A549 (cell line): ENCODE measurements around the gene PSMD7. TPM values are rescaled to one million over a fixed set of nuclear protein-coding genes. Genes with fewer than 3 reads are reported as not detected.

Source experiments
- ATAC-seq, 2 experiments: fragments of 200-7000 bp in 1 of 2; fragments of >200 bp in 1 of 2; cut with Nextera tagmentation in 1 of 2; cut with Tn5 transposase in 1 of 2; 3 replicates each; pipeline versions ENCODE4 v1.8.0 to v1.9.1; 2018 to 2020; ENCODE audit warnings: mild to moderate bottlenecking in 1 of 2, moderate library complexity in 1 of 2
- CTCF ChIA-PET: fragments of 300-600 bp; sonication (Branson Sonifier 250); formaldehyde crosslinking; extraction: SDS; loops from one replicate; lab custom pipeline; 2021; ENCODE audit warnings: antibody characterized with exemption, inconsistent platforms; lab: Yijun Ruan, JAX
- POLR2A ChIA-PET: fragments of 350-600 bp; formaldehyde crosslinking; extraction: SDS; loops from one replicate; lab custom pipeline; 2021; ENCODE audit warnings: antibody characterized with exemption, inconsistent platforms; lab: Yijun Ruan, JAX
- DNase-seq, 2 experiments: peaks; one replicate each; pipeline versions ENCODE4 v3.0.0 to v3.0.0-alpha.2; 2011 to 2016; ENCODE audit warnings: low read depth in 1 of 2, low spot score in 1 of 2
- FAIRE-seq: peaks from 2 replicates; lab custom pipeline; 2011; peaks lifted over from hg19 to GRCh38; lab: Jason Lieb, UNC
- H3K27ac ChIP-seq, 2 experiments: fragments of >200 bp; sonication (Bioruptor Twin); formaldehyde crosslinking; 3 replicates each; pipeline ENCODE4 v1.5.1; 2016 to 2017
- H3K4me1 ChIP-seq: fragments of >200 bp; sonication (Bioruptor Twin); formaldehyde crosslinking; 3 replicates; pipeline ENCODE4 v1.6.1; 2016
- H3K4me2 ChIP-seq: fragments of >200 bp; sonication (Bioruptor Twin); formaldehyde crosslinking; 3 replicates; pipeline ENCODE4 v1.6.1; 2016
- H3K4me3 ChIP-seq: fragments of >200 bp; sonication (Bioruptor Twin); formaldehyde crosslinking; 3 replicates; pipeline ENCODE4 v1.5.1; 2016
- H3K9me3 ChIP-seq: fragments of >200 bp; sonication (Bioruptor Twin); formaldehyde crosslinking; 3 replicates; pipeline ENCODE4 v1.6.1; 2016
- BHLHE40 ChIP-seq: IDR thresholded peaks from 2 replicates; pipeline ENCODE4 v1.6.1; 2012; ENCODE audit warnings: low read depth, low read length, inconsistent platforms
- CHD2 ChIP-seq: fragments of 150-350 bp; IDR thresholded peaks from 2 replicates; pipeline ENCODE4 v1.6.1; 2014; ENCODE audit warnings: low read length; ENCODE audit not compliant: partially characterized antibody
- E2F6 ChIP-seq: IDR thresholded peaks from 2 replicates; pipeline ENCODE4 v1.6.1; 2012; ENCODE audit warnings: low read depth, borderline replicate concordance
- EHF ChIP-seq: fragments of 250-450 bp; sonication (Bioruptor Pico); IDR thresholded peaks from 2 replicates; pipeline ENCODE4 v1.5.0; 2020; ENCODE audit warnings: mild to moderate bottlenecking
- EP300 ChIP-seq, 2 experiments: fragments of >200 bp; sonication (Bioruptor Twin); formaldehyde crosslinking; IDR thresholded peaks; 2 replicates in 1 of 2; 3 replicates in 1 of 2; pipeline ENCODE4 v1.6.1; 2016 to 2017
- FOXS1 ChIP-seq: fragments of 250-450 bp; sonication (Bioruptor Pico); IDR thresholded peaks from 2 replicates; pipeline ENCODE4 v1.5.0; 2020; ENCODE audit warnings: mild to moderate bottlenecking, moderate library complexity
- GATA3 ChIP-seq: IDR thresholded peaks from 2 replicates; pipeline ENCODE4 v1.6.1; 2012; ENCODE audit warnings: borderline replicate concordance
- HES2 ChIP-seq: fragments of >200 bp; sonication (Bioruptor Twin); formaldehyde crosslinking; IDR thresholded peaks from 2 replicates; pipeline ENCODE4 v1.6.1; 2016
- HOXB13 ChIP-seq: fragments of 250-450 bp; sonication (Bioruptor Pico); IDR thresholded peaks from 2 replicates; pipeline ENCODE4 v1.5.0; 2020; ENCODE audit warnings: low read depth, mild to moderate bottlenecking, moderate library complexity
- JUNB ChIP-seq: fragments of >200 bp; sonication (Bioruptor Twin); formaldehyde crosslinking; IDR thresholded peaks from 2 replicates; pipeline ENCODE4 v1.6.1; 2016
- KDM5A ChIP-seq: fragments of 200-600 bp; sonication (generic); IDR thresholded peaks from 2 replicates; pipeline ENCODE4 v1.6.1; 2016; ENCODE audit warnings: antibody characterized with exemption, mild to moderate bottlenecking
- MAZ ChIP-seq: fragments of 150-350 bp; IDR thresholded peaks from 2 replicates; pipeline ENCODE4 v1.6.1; 2014; ENCODE audit warnings: antibody characterized with exemption, low read depth, low read length, borderline replicate concordance
- MYC ChIP-seq: IDR thresholded peaks from 2 replicates; pipeline ENCODE4 v1.6.1; 2012; ENCODE audit warnings: mild to moderate bottlenecking, inconsistent platforms, low read length, improper control_type of control experiment, borderline replicate concordance
- PBX3 ChIP-seq: IDR thresholded peaks from 2 replicates; pipeline ENCODE4 v1.6.1; 2012
- POLR2A ChIP-seq: IDR thresholded peaks from 2 replicates; pipeline ENCODE4 v1.6.1; 2012; ENCODE audit warnings: mild to moderate bottlenecking, low read length
- POLR2AphosphoS2 ChIP-seq: conservative IDR thresholded peaks from 2 replicates; pipeline ENCODE4 v1.6.1; 2012; ENCODE audit warnings: low read length, improper control_type of control experiment, inconsistent platforms
- RARB ChIP-seq: fragments of 250-450 bp; sonication (Bioruptor Pico); IDR thresholded peaks from 2 replicates; pipeline ENCODE4 v1.8.0; 2021; ENCODE audit warnings: mild to moderate bottlenecking, moderate library complexity
- RCOR1 ChIP-seq: fragments of 150-350 bp; IDR thresholded peaks from 2 replicates; pipeline ENCODE4 v1.6.1; 2014; ENCODE audit warnings: antibody characterized with exemption, low read length, low read depth
- REST ChIP-seq: fragments of 200-600 bp; sonication (generic); IDR thresholded peaks from 2 replicates; pipeline ENCODE4 v1.6.1; 2016; ENCODE audit warnings: antibody characterized with exemption, mild to moderate bottlenecking, moderate library complexity
- RFX5 ChIP-seq: fragments of 450-650 bp; IDR thresholded peaks from 2 replicates; pipeline ENCODE4 v1.7.1; 2014; ENCODE audit warnings: antibody characterized with exemption, mild to moderate bottlenecking, moderate library complexity
- SREBF2 ChIP-seq: fragments of 450-650 bp; IDR thresholded peaks from 2 replicates; pipeline ENCODE4 v1.6.1; 2014; ENCODE audit warnings: mild to moderate bottlenecking, moderate library complexity
- TFCP2L1 ChIP-seq: fragments of 250-450 bp; sonication (Bioruptor Pico); IDR thresholded peaks from 2 replicates; pipeline ENCODE4 v1.5.0; 2021; ENCODE audit warnings: mild to moderate bottlenecking
- TP53 ChIP-seq: fragments of 250-450 bp; sonication (Bioruptor Pico); IDR thresholded peaks from 2 replicates; pipeline ENCODE4 v1.5.0; 2021; ENCODE audit warnings: mild to moderate bottlenecking, moderate library complexity
- ZFP36 ChIP-seq: fragments of 450-650 bp; IDR thresholded peaks from 2 replicates; pipeline ENCODE4 v1.6.1; 2014; ENCODE audit warnings: borderline replicate concordance; ENCODE audit not compliant: partially characterized antibody
- WGBS: methylation state at CpG from one replicate; pipeline ENCODE4 v1.1.6; 2017; ENCODE audit errors: missing lambda C conversion rate; 5-methylcytosine and 5-hydroxymethylcytosine counted together
- polyA plus RNA-seq, 4 experiments: library from polyadenylated mRNA; depleted of rRNA in 3 of 4; stranded (reverse); fragments of >200 nt; fragmentation: RNase III in 1 of 4; extraction: RNeasy Plus Mini Kit Qiagen cat#74134 plus additional on column Dnase treatment in 1 of 4; gene quantifications; 2 replicates in 3 of 4; 3 replicates in 1 of 4; pipeline ENCODE4 v1.2.3, GENCODE V29; 2011 to 2017

The PSMD7 gene
- polyA plus RNA-seq, 2 of the 4 experiments (the other 2 are of a cell fraction) = 211 to 219 TPM

- TF ChIP-seq REST = no peak
- no peak for TF ChIP-seq JUNB
- TF ChIP-seq FOXS1 (CRISPR knock-in tag) = no peak
- no peak for TF ChIP-seq POLR2A
- no peak for TF ChIP-seq KDM5A
- no peak for TF ChIP-seq EP300 (IDR thresholded peaks at IDR 0.05)
- TF ChIP-seq, all 56 proteins: peak for 0
These were observed 8.7 kb downstream of the PSMD7 start (continued) for GRCh38 chr16:74305281-74305680.

GRCh38 chr16:74305978-74306784 lies 9.6 kb downstream of the PSMD7 start:
- H3K4me2 ChIP-seq = no peak overlapping the region
- H3K9me3 ChIP-seq = no peaks in the 10 kb centered on the region
- ATAC-seq (no peak), DNase-seq (no peak), FAIRE-seq (no peak)
- no peaks in the 10 kb centered on the region for H3K4me1 ChIP-seq
- no peak overlapping the region for H3K27ac ChIP-seq
- no peak for TF ChIP-seq SREBF2
- no peak for TF ChIP-seq RCOR1
- no peak for TF ChIP-seq TFCP2L1 (CRISPR knock-in tag)
- no peak for TF ChIP-seq CHD2
- peak; percentile 35; the same call in 1 of the 2 replicates for TF ChIP-seq RARB
- no peak for TF ChIP-seq E2F6
- TF ChIP-seq POLR2AphosphoS2 = peak; percentile 45
- TF ChIP-seq HOXB13 (CRISPR knock-in tag) = no peak
- no peak overlapping the region for H3K4me3 ChIP-seq
- CTCF ChIA-PET = interaction anchor here (1.4 to 9.1 kb wide), 5 partner anchors 7 to 557 kb away, joined by 3 to 55 read pairs (median 6); partner anchors contain the start of gene PSMD7
- WGBS = 73% methylated on average over 7 of the region's 8 CpGs
- POLR2A ChIA-PET = interaction anchor here (2.2 kb wide), 1 partner anchor 9 kb away, joined by 9 read pairs; the partner anchor contains the start of gene PSMD7

- FAIRE-seq (no peak), DNase-seq (no peak), ATAC-seq (no peak; a peak in 1 of 6 replicates)
- ChIA-PET POLR2A (no interaction called here), CTCF (interaction anchor here (0.6 to 9.1 kb wide), 3 partner anchors 8 to 559 kb away, joined by 3 to 55 read pairs (median 5); partner anchors contain the start of gene PSMD7)
- Histone ChIP-seq H3K4me3 (no peak overlapping the region), H3K4me2 (no peak overlapping the region), H3K27ac (no peak overlapping the region), H3K9me3 (no peaks in the 10 kb centered on the region), H3K4me1 (no peaks in the 10 kb centered on the region)
- TF ChIP-seq CHD2 (no peak), E2F6 (no peak), ZFP36 (no peak), TP53 (CRISPR knock-in tag) (no peak), HES2 (no peak), GATA3 (no peak), MAZ (no peak), BHLHE40 (no peak), PBX3 (no peak), MYC (no peak), SREBF2 (no peak), EHF (no peak), RFX5 (no peak)
- WGBS = 97% methylated on average over 5 of the region's 6 CpGs
These were observed 10.8 kb downstream of the PSMD7 start for GRCh38 chr16:74307383-74307782.
